Measurements from ENCODE around the gene FAM219A.
"Not testable (repeated sequence)": the region's sequence is repeated elsewhere in the genome, so short reads cannot be mapped to it uniquely, and the experiment has no call there.

FAM219A gene

DNA sequence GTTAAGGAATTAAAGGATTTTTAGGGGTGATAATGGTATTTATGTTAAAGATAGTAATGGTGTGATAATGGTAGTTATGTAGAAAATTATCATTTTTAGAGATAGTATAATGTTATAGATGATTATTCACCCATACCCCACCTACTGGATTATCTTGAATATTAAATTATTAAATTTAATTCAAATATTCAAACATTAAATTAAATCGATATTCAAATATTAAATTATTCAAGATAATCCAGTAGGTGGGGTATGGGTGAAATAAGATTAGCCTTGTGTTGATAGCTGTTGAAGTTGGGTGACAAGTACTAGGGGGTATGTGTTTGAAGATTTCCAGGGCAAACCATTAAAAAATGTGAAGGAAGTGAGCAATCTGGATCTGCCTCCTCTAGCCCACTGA lies 15.6 kb downstream of the FAM219A start:
- DNase-seq = no peak

DNA sequence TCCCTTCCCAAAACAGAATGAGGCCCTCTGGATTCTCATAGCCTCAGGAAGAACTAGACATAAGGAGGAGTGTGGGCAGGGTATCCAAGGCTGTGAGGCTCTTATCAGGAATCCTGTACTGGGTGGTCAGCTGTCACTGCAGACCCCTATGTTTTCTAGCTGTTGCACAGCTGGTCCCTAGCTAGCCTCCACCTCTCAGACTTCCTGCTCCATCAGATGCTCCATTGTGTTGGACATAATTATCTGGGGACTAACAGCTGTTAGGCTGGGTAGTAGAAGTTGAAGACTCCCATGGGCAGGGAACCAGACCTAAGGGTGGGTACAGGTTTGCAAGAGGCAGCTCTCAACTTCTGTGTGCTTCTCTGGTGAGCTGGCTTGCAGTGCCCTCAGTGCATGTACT lies 18.4 kb downstream of the FAM219A start:
- DNase-seq = peak; percentile 9

DNA sequence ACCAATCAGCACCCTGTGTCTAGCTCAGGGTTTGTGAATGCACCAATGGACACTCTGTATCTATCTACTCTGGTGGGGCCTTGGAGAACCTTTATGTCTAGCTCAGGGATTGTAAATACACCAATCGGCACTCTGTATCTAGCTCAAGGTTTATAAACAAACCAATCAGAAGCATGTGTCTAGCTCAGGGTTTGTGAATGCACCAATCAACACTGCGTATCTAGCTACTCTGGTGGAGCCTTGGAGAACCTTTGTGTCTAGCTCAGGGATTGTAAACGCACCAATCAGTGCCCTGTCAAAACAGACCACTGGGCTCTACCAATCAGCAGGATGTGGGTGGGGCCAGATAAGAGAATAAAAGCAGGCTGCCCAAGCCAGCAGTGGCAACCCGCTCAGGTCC lies 19.9 kb downstream of the FAM219A start:
- DNase-seq = not testable (repeated sequence)

DNA sequence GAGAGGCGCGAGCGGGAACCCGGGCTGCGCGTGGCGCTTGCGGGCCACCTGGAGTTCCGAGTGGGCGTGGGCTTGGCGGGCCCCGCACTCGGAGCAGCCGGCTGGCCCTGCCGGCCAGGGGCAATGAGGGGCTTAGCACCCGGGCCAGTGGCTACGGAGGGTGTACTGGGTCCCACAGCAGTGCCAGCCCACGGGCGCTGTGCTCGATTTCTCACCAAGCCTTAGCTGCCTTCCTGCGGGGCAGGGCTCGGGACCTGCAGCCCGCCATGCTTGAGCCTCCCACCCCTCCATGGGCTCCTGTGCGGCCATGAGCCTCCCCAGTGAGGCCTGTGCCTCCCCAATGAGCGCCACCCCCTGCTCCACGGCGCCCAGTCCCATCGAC lies 20.5 kb downstream of the FAM219A start:
- DNase-seq = not testable (repeated sequence)

DNA sequence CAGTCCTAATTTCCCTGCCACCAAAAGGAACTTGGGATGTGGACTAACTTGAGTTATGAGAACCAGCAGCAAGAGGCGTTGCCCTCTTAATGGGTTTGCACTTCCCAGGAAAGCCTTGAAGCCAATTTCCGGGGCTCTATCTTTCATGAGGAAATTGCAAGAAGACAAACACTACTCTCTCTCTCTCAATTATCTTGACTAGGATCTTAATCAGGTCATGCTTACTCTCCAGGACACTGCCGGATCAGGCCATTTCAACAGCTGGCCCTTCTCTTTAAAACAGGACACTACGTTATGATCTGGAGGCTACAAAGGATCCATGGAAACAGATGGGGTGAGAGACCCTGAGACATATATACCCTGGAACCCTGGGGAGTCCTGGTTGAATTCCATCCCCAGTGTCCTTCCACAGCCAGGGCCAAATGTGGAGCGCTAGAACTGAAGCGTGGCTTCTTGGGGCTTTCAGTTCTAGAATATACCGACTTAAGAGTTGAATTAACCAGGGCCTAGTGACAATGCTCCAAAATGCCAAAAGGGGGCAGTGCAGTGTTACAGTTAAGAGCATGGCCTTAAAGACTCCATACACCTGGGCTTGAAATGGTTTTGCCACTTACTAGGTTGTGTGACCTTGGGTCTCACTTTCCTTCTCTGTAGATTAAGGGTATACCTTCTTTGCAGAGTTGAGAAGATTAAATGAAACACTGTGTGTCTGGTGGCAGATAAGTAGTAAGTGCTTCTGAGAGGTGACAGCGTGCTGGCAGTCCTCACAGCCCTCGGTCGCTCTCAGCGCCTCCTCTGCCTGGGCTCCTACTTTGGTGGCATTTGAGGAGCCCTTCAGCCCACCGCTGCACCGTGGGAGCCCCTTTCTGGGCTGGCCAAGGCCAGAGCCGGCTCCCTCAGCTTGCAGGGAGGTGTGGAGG lies 21.1 kb downstream of the FAM219A start:
- peak; percentile 81 for DNase-seq

DNA sequence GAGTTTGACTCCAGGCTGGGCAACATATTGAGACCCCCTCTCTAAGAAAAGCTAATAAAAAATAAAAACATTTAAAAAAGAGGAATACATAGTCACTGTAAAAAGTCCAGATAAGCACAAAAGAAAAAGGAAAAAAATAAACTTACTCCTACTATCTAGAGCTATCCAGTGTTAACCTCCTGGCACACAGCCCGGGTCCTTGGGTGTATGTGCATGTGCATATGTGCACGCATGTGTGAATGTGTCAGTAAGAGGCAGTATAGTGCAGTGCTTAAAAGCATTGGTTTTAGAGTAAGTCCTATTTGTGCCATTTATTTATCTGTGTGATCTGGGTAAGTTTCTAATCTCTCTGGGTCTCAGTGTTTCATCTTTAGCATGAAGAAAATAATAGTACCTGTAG lies 26.7 kb downstream of the FAM219A start:
- no peak for DNase-seq

DNA sequence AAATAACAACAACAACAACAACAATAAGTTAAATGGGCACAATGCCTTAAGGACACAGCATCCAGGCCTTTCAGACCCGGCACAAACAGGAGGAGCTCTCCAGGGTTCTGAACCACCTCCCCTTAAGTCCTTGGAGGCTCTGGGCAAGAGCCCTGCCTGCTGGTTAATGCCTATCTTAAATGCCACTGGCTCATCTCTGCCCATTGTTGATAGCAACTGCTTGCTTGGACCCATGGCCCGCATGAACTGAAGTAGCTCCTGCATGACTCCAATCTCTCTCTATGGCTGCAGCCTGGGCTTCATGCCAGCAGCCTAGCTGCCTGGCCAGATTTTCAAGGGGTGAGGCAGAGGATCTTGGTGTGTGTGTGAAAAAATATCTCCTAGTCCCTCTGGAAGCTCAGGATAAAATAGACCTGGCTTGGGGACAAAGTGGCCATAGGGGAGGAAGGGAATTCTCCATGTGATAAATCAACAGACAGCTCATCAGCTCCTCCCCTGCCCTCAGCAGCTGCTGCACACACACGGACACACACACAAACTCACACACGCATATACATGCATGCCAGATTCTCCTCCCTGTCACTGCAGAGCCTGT lies 27.4 kb downstream of the FAM219A start:
- peak; percentile 8 for DNase-seq

DNA sequence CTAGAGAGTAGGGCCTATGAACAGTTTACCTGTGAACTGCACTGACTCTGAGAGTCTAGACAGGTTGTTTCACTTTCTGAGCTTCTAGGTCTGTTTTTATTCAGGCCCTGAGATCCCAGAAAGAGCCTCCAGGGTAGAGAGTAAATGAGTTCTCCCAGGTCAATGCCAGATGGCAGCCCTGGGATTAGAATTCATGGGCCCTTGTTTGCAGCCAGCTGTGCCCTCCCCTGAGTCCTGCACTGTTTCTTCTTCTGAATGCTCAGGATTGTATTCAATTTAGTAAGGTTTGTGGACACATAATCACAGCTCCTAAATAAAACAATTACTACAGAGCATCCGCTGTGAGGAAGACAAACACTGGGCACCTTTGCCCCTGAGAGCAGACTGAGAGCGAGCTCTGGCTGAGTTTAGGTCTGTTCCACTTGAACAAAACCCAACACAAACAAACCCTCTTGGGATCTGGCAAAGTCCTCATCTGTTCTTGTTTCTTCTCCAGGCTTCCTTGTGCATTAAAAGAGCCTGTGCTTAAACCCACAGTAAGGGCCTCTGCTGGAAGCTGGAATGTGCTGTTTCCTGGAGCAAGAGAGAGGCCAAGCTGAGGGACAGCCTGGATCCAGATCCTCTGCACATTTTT lies 29.9 kb downstream of the FAM219A start:
- peak; percentile 65 for DNase-seq

DNA sequence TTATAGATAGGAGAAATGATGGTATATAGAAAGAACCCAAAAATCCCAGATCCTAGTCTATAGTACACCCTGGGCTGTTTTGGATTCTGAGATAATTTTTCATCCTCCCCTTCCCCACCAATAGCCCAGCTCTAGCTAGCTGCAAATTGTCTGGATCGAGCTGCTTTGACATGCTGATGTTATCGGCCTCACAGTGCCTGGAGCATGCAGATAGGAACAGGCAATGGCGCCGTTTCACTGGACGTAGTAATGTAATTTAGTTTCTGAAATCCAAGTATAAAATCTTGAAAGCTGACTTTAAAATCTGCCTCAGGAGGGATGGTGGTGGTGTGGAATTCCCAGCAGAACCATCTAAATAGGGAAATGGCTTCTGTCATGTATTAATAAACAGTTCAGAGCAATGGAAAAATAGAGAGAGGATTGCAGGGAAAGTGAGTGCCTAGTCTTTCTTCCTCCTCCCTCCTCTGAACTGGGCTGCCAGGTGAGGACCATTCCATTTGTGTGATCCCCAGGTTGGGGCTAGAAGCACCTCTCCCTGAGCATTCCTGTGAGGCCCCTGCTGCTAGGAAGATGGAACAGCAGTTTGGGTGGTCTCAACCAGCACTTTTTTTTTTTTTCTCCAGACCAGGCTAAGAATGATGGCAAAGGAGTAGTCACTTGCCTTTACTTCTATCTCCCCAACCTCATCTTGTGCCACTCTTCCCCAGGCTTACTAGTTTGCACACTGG lies 31.9 kb downstream of the FAM219A start:
- DNase-seq = no peak

DNA sequence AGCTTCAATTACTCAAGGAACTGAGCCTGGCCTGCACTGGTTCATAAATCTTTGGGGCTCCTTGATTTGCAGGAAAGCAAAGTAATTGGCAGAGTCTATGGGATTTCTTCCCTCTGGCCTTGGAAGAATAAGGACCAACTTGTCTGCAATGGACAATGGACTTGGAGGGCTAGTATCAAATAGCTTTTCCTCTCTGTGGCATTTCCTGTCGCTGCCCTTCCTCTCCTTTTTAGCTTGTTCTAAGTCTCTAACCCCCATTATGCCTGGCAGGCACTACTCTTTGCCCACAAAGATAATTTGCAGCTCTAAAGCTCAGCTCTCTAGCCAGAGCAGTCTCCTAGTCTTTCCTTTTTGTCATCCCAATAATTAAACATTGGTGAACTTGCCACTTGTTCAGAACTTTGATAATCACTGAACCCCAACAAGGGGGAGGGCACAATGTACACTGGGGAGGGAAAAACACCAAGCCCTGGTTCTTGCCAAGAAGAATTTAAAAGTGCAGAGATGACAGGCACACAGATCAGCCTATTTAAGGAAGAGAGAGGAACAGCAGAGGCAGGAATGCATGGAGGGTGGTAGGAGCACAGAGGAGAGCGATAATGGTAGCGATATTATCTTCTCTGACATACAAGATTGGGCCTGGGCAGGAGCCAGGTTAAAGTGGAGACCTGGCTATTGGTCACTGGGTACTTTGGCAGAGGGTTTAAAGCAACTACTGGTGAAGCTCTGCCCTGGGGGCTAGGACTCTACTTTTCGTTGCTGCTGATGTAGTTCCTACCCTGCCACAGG lies 38.5 kb downstream of the FAM219A start:
- DNase-seq = no peak

DNA sequence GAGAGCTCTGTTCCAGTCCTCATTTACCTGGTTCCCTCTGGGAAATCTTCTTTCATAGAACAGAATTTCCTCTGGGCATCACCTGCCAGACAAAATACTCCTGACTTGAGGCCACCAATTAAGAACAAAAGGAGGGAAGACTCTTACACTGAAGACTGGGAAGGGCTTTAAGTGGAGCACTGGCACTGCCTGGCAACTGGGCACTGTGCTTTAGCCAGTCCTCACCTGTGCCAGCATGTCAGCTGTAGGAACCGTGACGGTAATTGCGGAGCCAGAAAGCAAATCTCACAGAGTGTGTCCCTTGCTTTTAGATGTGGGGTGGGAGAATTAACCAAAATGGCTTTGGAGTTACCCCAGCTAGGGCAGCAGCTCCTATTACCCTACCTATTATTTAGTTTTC lies 40.6 kb downstream of the FAM219A start:
- peak; percentile 63 for DNase-seq

DNA sequence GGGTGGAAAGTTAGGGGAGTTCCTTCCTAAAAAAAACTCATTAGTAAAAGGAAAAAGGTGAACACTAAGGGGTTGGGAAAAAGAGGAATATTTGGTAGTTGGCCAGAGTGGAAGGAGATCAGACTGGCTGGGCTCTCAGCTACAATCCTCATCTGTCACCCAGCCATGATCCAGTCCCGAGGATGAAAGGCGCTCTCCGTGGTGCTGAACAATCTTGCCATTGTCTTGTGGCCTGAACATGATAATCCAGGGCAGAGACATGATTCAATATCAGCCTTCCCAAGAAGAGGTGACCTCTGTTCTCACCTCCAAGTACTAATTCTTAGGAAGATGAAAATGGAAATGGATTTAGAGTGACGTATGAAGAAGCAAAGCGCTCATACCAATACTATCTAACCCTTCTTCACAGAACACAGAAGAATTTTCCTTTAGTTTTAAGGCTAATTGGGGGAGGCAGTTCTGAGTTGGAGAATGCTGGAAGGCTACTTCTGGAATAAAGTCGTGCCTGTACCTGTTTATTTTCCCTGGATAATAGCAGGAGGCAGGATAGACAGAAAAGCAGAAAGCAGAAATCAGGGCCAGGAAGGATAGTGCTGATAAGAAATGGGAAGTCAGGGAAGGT lies 45.0 kb downstream of the FAM219A start:
- no peak for DNase-seq

DNA sequence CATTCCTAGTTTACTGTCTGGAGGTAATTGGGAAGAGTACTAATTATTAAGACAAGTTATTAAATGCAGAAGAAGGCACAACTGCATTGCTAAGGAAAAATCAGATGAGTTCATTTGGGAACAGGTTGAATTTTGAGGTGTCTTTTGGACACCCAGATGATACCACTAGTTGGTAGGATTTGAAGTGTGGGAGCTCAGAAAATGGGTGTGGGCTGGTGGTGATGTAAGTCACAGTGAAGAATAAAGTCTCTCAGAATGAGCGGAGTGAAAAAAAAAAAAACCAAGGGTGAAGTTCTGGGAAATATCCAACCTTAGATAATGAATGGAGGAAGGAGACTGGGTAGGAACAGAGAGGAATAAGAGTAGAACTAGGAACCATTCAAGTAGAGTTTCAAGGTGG lies 46.0 kb downstream of the FAM219A start:
- DNase-seq = no peak

DNA sequence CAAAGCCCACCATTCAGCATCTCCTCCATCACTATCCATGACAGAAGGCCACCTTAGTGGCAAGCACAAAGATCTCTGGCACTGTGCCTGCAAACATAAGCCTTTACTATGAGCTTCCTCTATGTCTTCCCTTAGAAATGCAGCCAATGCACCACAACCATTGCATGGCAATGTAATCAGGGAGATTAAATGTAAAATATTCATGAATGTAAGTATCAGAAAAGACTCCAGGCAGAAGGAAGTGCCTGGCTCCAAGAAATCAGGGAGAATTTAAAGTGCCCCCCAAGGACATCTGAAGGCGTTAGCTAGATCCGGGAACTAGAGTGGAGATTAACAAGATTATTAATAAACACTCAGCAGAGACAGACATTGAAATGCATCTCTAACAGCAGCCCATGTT lies 49.2 kb downstream of the FAM219A start:
- DNase-seq = no peak

DNA sequence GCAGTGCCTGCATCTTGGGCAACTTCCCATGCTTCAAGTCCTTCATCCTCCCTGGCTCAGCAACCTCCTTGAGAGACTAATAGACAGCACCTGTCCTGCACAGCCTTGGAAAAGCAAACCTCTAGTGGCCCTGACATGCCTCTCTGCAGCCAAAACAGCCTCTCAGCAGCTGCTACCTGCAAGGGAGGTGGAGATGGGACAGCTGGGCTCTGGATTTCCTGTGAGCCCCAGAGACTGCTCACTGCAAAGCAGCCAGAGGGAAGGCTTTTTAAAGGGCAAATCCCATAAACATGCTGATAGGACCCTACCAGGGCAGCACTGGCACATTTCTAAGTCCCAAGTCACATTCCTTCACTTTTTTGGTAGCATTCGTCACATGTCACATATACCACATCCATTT lies 50.2 kb downstream of the FAM219A start:
- DNase-seq = no peak

DNA sequence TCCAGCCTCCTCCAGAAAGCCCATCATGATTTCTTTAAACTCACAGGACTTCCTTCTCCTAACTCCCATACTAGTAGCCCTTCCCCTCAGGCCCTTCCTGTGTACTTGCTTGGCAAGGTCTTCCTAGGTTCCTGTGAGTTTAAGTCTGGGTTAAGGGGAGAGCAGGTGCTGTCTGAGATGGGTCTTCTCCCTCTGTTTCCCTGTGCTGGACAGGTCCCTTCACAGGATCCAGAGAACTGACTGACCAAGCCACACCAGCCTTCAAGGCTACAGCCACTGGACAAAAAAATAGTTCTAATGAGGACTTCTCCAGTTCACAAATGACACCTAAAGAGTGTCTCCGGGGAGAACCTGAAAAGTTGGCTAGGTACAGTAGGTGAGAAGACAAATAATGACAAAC lies 52.2 kb downstream of the FAM219A start:
- no peak for DNase-seq

DNA sequence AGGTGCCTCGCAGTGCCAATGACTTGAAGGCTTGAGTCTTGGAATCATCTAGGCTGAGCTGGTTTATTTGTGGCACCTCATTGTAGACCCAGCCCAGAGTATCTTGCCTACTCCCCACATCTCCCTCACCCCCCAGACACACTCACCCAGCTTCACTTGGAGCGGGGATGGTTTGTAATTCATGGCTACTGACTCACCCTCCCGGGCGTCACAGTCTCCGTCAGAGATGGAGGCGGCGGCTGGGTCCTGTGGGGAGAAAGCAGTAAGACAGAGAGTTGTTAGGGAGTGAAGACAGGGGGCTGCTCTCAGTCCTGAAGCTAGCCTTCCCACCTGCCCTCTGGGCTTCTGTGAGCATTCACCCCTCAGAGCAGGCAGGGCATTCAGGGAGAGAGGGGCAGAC lies 52.7 kb downstream of the FAM219A start:
- no peak for DNase-seq

DNA sequence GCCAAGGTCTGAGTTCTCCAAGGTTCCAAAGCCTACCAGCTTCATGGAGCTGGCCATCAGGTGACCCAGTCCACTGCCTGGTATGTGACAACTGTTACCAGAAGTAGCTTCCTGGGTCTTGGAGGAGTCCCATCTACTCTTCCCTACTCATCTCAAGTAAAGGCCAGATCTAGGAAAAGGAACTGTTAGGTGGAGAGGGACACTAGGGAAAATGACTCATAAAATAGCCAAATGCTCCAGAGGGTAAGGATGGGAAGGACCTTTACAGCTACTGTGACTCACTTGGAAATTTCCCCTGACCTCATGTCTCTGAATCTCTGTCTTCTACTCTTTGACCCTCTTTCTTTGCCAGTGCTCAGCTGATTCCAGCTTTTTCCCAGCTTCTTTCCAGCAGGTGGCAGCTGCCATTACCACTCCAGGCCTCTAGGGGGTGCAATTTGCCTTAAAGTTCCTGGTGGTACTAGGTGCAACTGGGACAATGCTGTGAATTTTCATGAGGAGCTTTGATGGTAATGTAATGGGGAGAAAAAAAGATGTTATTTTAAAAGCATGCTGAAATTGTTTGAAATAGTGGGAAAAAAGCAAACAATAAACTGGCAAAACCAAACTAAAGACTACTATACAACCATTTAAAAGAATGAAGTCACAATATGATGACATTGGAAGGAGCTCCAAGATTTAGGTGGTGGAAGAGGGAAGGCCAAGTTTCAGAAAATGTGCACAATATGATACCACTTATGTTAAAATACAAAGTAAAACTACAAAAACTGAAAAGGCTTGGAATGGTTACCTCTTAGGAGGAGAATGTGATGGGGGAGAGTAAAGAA lies 54.6 kb downstream of the FAM219A start:
- DNase-seq = peak; percentile 65

DNA sequence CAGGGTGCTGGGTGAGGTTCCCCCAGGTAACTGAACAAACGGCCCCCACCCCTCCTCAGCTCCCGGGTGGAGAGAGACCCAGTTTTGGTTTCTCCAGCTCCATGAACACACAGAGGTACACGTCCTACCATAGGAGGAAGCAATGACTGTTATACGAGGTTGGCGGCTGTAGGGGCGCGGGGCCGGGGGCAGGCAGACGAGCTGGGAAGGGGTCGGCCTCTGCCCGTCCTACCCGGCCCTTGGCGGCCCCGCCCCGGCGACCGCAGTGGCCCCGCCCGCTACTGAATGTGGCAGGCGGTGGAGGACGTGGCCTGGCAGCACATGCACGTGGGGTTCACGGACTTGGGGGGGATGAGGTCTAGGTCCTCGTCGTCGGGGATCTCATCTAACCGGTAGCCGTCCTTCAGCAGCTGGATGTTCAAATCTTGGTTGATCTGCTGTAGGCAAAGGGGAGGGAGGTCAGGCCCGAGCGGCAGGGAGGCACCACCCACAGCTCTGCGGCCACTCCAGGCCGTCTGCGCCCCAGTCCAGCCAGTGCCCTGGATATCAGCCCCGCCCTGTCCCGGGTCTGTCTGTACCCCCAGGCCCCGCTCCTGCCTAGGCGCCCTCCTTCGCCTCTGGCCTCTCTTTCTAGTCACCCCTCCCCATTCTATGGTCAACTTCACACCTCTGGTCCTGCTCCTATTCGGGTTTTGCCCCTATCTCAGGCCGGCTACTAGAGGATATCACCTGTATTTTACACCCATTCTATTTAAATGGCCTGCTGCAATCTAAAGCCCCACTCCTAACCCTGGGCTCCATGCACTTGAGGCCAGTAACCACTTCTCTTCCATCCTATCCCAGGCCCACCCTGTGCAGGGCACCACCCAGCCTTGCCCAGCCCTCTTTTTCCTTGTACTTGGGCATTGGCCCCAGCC lies 57.4 kb downstream of the FAM219A start:
- DNase-seq = no peak

DNA sequence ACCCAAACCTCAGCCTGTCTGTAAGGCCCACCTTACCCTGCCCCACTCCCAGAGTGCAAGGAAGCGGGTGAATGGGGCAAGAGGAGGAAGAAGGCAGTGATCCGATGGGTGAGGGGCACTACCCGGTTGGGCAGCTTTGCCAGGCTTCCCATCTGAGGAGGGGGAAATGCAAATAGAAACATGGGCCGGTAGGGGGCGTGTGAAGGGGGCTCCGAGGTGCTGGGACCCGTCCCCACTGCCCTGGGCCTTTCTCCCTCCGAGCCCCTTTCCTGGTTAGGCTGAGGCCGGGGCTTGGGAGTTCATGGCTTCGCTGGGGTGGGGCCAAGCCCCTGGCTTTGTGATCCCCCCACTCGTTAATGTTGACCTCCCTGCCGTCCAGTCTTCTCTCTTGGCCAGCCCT lies 58.1 kb downstream of the FAM219A start:
- no peak for DNase-seq
